DMS53 treated with DMSO at 0.1 percent for 48 hours (cell line): Measurements from ENCODE around the gene CDKN2B-AS1.
"Not testable (repeated sequence)": the region's sequence is repeated elsewhere in the genome, so short reads cannot be mapped to it uniquely, and the experiment has no call there.

Experiments
- DNase-seq: peaks from one replicate; lab custom pipeline; 2025; ENCODE audit not compliant: unreplicated experiment; lab: John Stamatoyannopoulos, UW

CDKN2B-AS1 gene

DNA sequence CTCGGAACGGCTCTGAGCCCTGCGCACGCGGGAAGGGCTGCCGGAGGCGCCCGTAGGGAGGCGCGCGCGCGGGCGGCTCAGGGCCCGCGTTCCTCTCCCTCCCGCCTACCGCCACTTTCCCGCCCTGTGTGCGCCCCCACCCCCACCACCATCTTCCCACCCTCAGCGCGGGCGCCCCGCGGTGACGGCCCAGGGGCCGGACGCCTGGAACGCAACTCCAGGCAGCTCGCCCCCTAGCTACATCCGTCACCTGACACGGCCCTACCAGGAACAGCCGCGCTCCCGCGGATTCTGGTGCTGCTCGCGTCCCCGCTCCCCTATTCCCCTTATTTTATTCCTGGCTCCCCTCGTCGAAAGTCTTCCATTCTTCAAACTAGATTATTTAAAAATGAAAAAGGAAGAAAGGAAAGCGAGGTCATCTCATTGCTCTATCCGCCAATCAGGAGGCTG lies at the start of gene CDKN2B-AS1:
CDKN2B-AS1 (plus strand) TSS at position 236 of the 450 bp plus-strand sequence.
- DNase-seq: peak; percentile 47

DNA sequence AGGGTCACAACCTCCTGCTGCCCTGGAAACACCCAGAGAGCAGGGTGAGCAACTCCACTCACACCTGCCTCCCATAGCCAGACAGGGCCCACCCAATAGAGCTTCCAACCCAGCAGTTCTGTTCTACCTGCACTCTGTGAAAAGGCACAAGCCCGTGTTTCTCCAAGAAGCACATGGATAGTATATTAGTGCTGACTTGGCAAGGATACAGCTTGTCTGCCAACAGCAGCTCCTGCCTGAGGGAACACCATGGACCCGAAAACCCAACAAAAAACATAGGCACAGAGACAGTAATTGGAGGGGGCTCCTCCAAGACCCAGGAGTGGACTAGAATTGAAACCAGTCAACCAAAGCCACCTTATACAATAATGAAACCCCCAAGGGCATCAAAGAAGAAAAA lies 49.0 kb upstream of the CDKN2B-AS1 start:
- no peak for DNase-seq

GRCh38 chr9:21958833-21959232 lies 35.8 kb upstream of the CDKN2B-AS1 start:
- no peak for DNase-seq

DNA sequence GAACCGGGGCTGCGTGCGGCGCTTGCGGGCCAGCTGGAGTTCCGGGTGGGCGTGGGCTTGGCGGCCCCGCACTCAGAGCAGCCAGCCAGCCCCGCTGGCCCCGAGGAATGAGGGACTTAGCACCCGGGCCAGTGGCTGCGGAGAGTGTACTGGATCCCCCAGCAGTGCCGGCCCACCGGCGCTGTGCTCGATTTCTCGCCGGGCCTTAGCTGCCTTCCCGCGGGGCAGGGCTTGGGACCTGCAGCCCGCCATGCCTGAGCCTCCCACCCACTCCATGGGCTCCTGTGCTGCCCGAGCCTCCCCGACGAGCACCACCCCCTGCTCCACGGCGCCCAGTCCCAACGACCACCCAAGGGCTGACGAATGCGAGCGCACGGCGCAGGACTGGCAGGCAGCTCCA lies 35.3 kb upstream of the CDKN2B-AS1 start:
- not testable (repeated sequence) for DNase-seq

- DNase-seq: no peak
These were observed 33.0 kb upstream of the CDKN2B-AS1 start for GRCh38 chr9:21961569-21961968.

DNA sequence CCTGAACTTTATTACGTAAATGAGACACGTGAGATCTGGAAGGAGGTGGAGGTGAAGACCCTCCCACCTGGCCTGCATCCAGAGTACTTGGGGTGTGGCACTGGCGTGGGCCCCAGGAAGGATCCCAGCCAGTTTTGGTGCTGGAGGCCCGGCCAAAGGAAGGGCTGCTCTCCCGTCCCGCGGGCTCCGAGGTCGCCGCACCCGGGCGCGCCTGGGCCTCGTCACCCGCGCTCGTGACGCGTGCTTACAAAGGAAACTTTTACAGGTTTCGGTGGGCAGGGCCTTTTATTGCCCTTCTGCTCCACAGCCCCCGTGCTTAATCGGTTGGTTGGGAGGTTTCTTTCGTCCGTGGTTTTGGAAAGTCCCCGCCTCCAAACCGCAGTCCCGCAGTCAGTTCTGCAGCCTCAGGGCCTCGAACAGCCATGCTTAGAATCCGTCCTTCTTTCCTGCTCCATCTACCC lies 29.6 kb upstream of the CDKN2B-AS1 start:
- peak; percentile 16 for DNase-seq

DNA sequence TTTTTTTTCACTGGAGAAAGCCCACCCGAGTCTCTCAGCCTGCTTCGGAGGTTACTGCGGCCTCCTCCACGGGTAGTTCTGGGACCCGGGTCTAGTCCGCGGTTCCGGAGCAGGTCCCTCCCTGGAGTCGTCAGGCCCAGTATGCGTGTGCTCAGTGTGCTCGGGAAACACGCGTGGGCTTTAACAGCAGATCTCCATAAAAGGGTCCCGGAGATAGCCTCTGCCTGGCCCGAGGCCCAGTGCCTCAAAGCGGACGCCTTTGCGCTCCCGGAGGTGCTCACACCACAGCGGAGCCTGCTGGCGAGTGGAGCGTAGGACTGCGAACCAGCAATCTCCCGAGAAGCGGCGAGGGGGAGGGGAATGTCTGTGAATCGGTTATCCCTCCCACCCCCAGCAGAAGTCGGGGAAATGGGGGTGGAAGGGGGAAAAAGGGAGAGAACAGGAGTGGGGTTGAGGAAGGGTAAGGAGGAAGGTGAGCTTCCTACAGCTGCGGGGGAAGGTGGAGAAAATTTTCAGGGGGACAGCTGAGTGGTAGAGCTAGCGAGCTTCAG lies 29.1 kb upstream of the CDKN2B-AS1 start:
- peak; percentile 50 for DNase-seq

GRCh38 chr9:21966140-21966851 lies 28.3 kb upstream of the CDKN2B-AS1 start:
- no peak for DNase-seq

DNA sequence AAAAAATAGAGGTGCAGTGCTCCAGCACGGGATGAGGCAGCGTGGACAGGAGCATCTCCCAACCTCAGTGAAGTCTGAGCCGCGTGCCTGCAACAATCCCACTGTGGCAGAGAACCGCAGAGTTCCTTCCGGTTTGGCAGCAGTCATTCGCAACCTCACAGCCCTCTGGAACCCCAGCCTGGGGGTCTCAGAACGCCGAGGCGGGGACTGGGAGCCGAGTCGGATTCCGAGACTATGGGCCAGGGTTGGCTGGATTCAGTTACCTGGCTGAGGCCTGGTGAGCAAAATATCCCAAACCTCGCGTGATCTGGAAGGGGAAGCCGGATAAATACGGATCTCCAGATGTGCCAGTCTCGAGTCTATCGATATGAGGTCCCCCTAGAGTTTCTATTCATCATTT lies 27.4 kb upstream of the CDKN2B-AS1 start:
- DNase-seq: no peak

- DNase-seq: no peak
These were observed 26.9 kb upstream of the CDKN2B-AS1 start for GRCh38 chr9:21967702-21968101.

DNA sequence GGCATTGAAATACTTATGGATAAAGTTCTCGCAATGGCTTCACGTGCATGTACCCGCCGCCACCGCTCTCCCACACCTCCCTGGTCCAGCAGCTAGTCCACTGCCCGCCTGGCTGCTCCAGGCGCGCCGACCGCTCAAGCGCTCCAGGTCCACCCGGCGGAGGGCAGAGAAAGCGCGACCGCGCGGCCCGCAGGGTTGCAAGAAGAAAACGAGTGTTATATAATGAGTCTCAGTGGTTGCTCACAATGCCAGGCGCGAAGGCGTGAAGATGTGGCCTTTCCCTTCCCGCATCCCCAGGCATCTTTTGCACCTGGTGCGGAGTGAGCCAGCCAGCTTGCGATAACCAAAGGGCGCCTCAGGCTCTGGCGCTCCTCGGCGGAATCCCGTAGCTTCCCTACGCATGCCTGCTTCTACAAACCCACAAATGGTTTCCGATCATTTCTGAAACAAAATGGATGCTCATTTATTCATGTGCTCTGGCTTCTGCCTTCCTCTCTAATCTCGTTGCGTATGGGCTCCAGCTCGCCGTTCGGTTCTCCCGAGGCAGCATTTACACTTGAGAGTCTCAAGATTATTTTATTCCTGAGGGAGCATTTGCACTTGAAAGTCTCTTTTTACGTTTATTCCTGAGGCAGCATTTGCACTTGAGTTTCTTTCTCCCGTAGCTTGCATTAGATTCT lies 26.1 kb upstream of the CDKN2B-AS1 start:
- no peak for DNase-seq

GRCh38 chr9:21969011-21969940 lies 25.3 kb upstream of the CDKN2B-AS1 start:
- DNase-seq: no peak

GRCh38 chr9:21969951-21970799 lies 24.4 kb upstream of the CDKN2B-AS1 start:
- DNase-seq: no peak

DNA sequence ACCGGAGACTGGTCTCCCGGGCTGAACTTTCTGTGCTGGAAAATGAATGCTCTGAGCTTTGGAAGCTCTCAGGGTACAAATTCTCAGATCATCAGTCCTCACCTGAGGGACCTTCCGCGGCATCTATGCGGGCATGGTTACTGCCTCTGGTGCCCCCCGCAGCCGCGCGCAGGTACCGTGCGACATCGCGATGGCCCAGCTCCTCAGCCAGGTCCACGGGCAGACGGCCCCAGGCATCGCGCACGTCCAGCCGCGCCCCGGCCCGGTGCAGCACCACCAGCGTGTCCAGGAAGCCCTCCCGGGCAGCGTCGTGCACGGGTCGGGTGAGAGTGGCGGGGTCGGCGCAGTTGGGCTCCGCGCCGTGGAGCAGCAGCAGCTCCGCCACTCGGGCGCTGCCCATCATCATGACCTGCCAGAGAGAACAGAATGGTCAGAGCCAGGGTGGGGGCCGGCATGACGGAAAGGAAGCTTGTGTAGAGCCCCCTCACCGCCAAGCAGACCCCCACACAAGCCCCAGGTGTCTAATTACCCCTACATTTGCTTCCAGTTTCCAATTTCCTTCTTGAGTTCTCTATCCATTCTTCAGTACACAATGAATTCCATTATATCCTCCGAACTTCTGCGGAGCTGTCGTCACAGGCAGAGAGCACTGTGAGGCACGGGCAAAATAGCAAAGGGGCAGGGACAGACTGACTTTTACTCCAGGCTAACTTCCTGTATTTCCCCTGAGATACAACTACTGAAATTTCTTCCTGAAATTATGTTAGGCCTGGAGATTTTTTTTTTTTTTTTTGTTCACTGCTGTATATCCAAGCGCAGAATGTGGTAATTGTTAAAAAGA lies 23.6 kb upstream of the CDKN2B-AS1 start:
- DNase-seq: no peak

- no peak for DNase-seq
These were observed 22.2 kb upstream of the CDKN2B-AS1 start for GRCh38 chr9:21972361-21972760.

GRCh38 chr9:21974343-21974721 lies 20.3 kb upstream of the CDKN2B-AS1 start:
- DNase-seq: no peak

- peak; percentile 44 for DNase-seq
These were observed 19.7 kb upstream of the CDKN2B-AS1 start for GRCh38 chr9:21974722-21975409.

GRCh38 chr9:21976334-21976875 lies 18.2 kb upstream of the CDKN2B-AS1 start:
- no peak for DNase-seq
